Gastrocnemius medialis (tissue), 4 donors: ENCODE results near the gene BMF. TPM values are rescaled to one million over a fixed set of nuclear protein-coding genes. Genes with fewer than 3 reads are reported as not detected.
A peak's percentile ranks its signal among the peaks of the same experiment; 100 is the strongest.

Experiments
- ATAC-seq, 2 donors: fragments of 150-250 bp; one replicate each; pipeline ENCODE4 v1.9.1; 2016
- DNase-seq, 2 donors: peaks; one replicate each; pipeline ENCODE4 v3.0.0-alpha.2; 2019
- H3K27ac ChIP-seq, 4 donors: fragments of 200-600 bp; sonication (generic); 1 replicate in 1 of 4; 2 replicates in 3 of 4; pipeline ENCODE4 v1.5.1; 2016 to 2018; ENCODE audit warnings: mild to moderate bottlenecking in 2 of 4, moderate library complexity in 1 of 4
- H3K27me3 ChIP-seq, 3 donors: fragments of 200-600 bp; sonication (generic) in 2 of 3; 1 replicate in 1 of 3; 2 replicates in 2 of 3; pipeline versions ENCODE4 v1.5.1 to v1.6.0; 2016 to 2019; ENCODE audit warnings: mild to moderate bottlenecking in 1 of 3, moderate library complexity in 1 of 3
- H3K36me3 ChIP-seq, 2 donors: fragments of 200-600 bp; sonication (generic) in 1 of 2; one replicate each; pipeline ENCODE4 v1.5.1; 2017 to 2018
- H3K4me1 ChIP-seq, 2 donors: fragments of 200-600 bp; sonication (generic) in 1 of 2; one replicate each; pipeline ENCODE4 v1.5.1; 2016 to 2017; ENCODE audit warnings: mild to moderate bottlenecking in 2 of 2
- H3K4me3 ChIP-seq, 4 donors: fragments of 200-600 bp; sonication (generic) in 3 of 4; 1 replicate in 1 of 4; 2 replicates in 3 of 4; pipeline ENCODE4 v1.5.1; 2016 to 2019; ENCODE audit warnings: mild to moderate bottlenecking in 2 of 4
- H3K9me3 ChIP-seq, 3 donors: fragments of 200-600 bp; sonication (generic) in 2 of 3; 1 replicate in 1 of 3; 2 replicates in 2 of 3; pipeline ENCODE4 v1.5.1; 2016 to 2019
- CTCF ChIP-seq, 5 experiments: fragments of 450-650 bp in 3 of 5; fragments of 200-600 bp in 2 of 5; sonication (generic) in 2 of 5; IDR thresholded peaks in 4 of 5; conservative IDR thresholded peaks in 1 of 5; 1 replicate in 4 of 5; 2 replicates in 1 of 5; pipeline ENCODE4 v1.5.1; 2016 to 2019; ENCODE audit warnings: antibody characterized with exemption in 5 of 5, mild to moderate bottlenecking in 3 of 5, moderate library complexity in 3 of 5
- POLR2A ChIP-seq, 2 donors: fragments of 450-650 bp; IDR thresholded peaks; one replicate each; pipeline ENCODE4 v1.6.1; 2017; ENCODE audit warnings: antibody characterized with exemption in 2 of 2, mild to moderate bottlenecking in 2 of 2, moderate library complexity in 2 of 2
- in situ Hi-C, 4 donors: fragments of 200-750 bp; cut with MboI; loops; one replicate each; pipeline versions ENCODE4 v1.15.0 to v1.8.0; 2017; ENCODE audit warnings: low sequenced_read_pairs in 4 of 4
- intact Hi-C: fragments of 100-400 bp; cut with DNase I; formaldehyde crosslinking; loops from one replicate; pipeline ENCODE4 v1.15.1; 2023; ENCODE audit warnings: low total_unique reads
- total RNA-seq, 4 donors: library from RNA; depleted of rRNA; stranded (reverse); fragments of >200 nt; gene quantifications; one replicate each; pipeline versions ENCODE4 v1.1.0 to v1.2.3, GENCODE V29; 2016

The BMF gene
- total RNA-seq, 4 donors from 2014 or later = 0.82 to 11.6 (median 3.2) TPM

- Histone ChIP-seq H3K4me3 (no peak overlapping the region), H3K9me3 (no peaks in the 10 kb centered on the region), H3K4me1 (peaks cover 11 to 22% of the 10 kb centered on the region in 2 donors), H3K27me3 (no peaks in the 10 kb centered on the region), H3K27ac (peak overlapping the region in 3 of 4 donors; percentile 44 to 55 (median 51)), H3K36me3 (no peaks in the 10 kb centered on the region)
- DNase-seq = no peak
- intact Hi-C loops (loop anchor here (10.0 kb wide), 2 partner anchors 262 to 358 kb away; partner anchors contain the start of genes FSIP1 and IVD), in situ Hi-C loops (loop anchor here in 3 of 4 donors (5.0 to 25.0 kb wide), 6 partner anchors 58 to 365 kb away; partner anchors contain the start of genes BUB1B (in 2 of the 3), BMF (in 1 of the 3) and IVD (in 1 of the 3))
- TF ChIP-seq POLR2A (IDR thresholded peaks at IDR 0.05) (no peak), CTCF (IDR thresholded peaks at IDR 0.05 in 4 of 5, conservative IDR thresholded peaks at IDR 0.05 in 1 of 5) (no peak)
- ATAC-seq = no peak
Measured at GRCh38 chr15:40046721-40047414, 61.8 kb downstream of the BMF start.

- intact Hi-C loops (loop anchor here (1.0 to 10.0 kb wide), 5 partner anchors 115 to 359 kb away; partner anchors contain the start of genes BUB1B, FSIP1 and IVD), in situ Hi-C loops (loop anchor here in 3 of 4 donors (5.0 to 25.0 kb wide), 6 partner anchors 59 to 367 kb away; partner anchors contain the start of genes BUB1B (in 2 of the 3), BMF (in 1 of the 3) and IVD (in 1 of the 3))
- no peak for DNase-seq
- H3K9me3 ChIP-seq = no peaks in the 10 kb centered on the region
- no peaks in the 10 kb centered on the region for H3K36me3 ChIP-seq
- peaks cover 11 to 23% of the 10 kb centered on the region in 2 donors for H3K4me1 ChIP-seq
- peak; percentile 15 to 38 for ATAC-seq
- TF ChIP-seq CTCF (IDR thresholded peaks at IDR 0.05 in 4 of 5, conservative IDR thresholded peaks at IDR 0.05 in 1 of 5) = no peak
- no peak for TF ChIP-seq POLR2A (IDR thresholded peaks at IDR 0.05)
- H3K4me3 ChIP-seq = no peak overlapping the region
- H3K27me3 ChIP-seq = no peaks in the 10 kb centered on the region
- H3K27ac ChIP-seq = peak overlapping the region in 3 of 4 donors; percentile 47 to 60 (median 51)
Measured at GRCh38 chr15:40045572-40046217, 63.0 kb downstream of the BMF start.

- Histone ChIP-seq H3K27ac (peak overlapping the region; percentile 30 to 60 (median 49)), H3K4me1 (peaks cover 13 to 30% of the 10 kb centered on the region in 2 donors), H3K27me3 (no peaks in the 10 kb centered on the region), H3K9me3 (no peaks in the 10 kb centered on the region), H3K4me3 (peak overlapping the region in 2 of 4 donors; percentile 19 to 26), H3K36me3 (no peaks in the 10 kb centered on the region)
- in situ Hi-C loops = loop anchor here in 3 of 4 donors (5.0 to 25.0 kb wide), 6 partner anchors 60 to 367 kb away; partner anchors contain the start of genes BUB1B (in 2 of the 3), BMF (in 1 of the 3) and IVD (in 1 of the 3)
- DNase-seq (peak; percentile 79 to 84), ATAC-seq (peak; percentile 80 to 87)
- intact Hi-C loops = loop anchor here (1.0 to 10.0 kb wide), 5 partner anchors 116 to 360 kb away; partner anchors contain the start of genes BUB1B, FSIP1 and IVD
- TF ChIP-seq POLR2A (IDR thresholded peaks at IDR 0.05) = no peak
- peak; percentile 86 to 98 (median 91) for TF ChIP-seq CTCF (IDR thresholded peaks at IDR 0.05 in 4 of 5, conservative IDR thresholded peaks at IDR 0.05 in 1 of 5)
Measured at GRCh38 chr15:40044717-40045571, 63.7 kb downstream of the BMF start.
